Fibroblast of lung (primary cell): ENCODE data around the gene SKIL. TPM values are rescaled to one million over a fixed set of nuclear protein-coding genes. Genes with fewer than 3 reads are reported as not detected.

Experiments used
- DNase-seq, 2 donors: peaks; one replicate each; pipeline versions ENCODE4 v3.0.0 to v3.0.0-alpha.2; 2010; ENCODE audit warnings: low read depth in 2 of 2
- H2AFZ ChIP-seq: 2 replicates; pipeline ENCODE4 v1.5.1; 2012; ENCODE audit warnings: low read length, control low read depth, inconsistent platforms
- H3K27ac ChIP-seq: 2 replicates; pipeline ENCODE4 v1.5.1; 2011; ENCODE audit warnings: low read length, control low read depth; ENCODE audit not compliant: insufficient read depth
- H3K27me3 ChIP-seq: 2 replicates; pipeline ENCODE4 v1.5.1; 2011; ENCODE audit warnings: mild to moderate bottlenecking, low read length; ENCODE audit not compliant: control insufficient read depth, insufficient read depth
- H3K36me3 ChIP-seq: 2 replicates; pipeline ENCODE4 v1.5.1; 2011; ENCODE audit warnings: low read length; ENCODE audit not compliant: control insufficient read depth, insufficient read depth
- H3K4me1 ChIP-seq: 2 replicates; pipeline ENCODE4 v1.5.1; 2011; ENCODE audit warnings: low read length; ENCODE audit not compliant: control insufficient read depth, insufficient read depth; ENCODE audit errors: extremely low read depth
- H3K4me2 ChIP-seq: 2 replicates; pipeline ENCODE4 v1.5.1; 2011; ENCODE audit warnings: low read length, control low read depth; ENCODE audit not compliant: insufficient read depth; ENCODE audit errors: extremely low read depth
- H3K4me3 ChIP-seq, 4 experiments: fragments of 200-600 bp in 1 of 4; sonication (generic) in 1 of 4; replicated peaks in 1 of 4; 2 replicates each; pipeline ENCODE4 v1.5.1; 2011 to 2016; ENCODE audit warnings: low read length in 4 of 4, low read depth in 3 of 4, mild to moderate bottlenecking in 3 of 4, control low read depth in 2 of 4, inconsistent platforms in 1 of 4, mixed read lengths in 1 of 4; ENCODE audit not compliant: insufficient read depth in 1 of 4; ENCODE audit errors: control extremely low read depth in 1 of 4
- H3K79me2 ChIP-seq: 2 replicates; pipeline ENCODE4 v1.5.1; 2012; ENCODE audit warnings: mild to moderate bottlenecking, low read length, inconsistent platforms; ENCODE audit not compliant: control insufficient read depth, insufficient read depth
- H3K9ac ChIP-seq: 2 replicates; pipeline ENCODE4 v1.5.1; 2011; ENCODE audit warnings: mild to moderate bottlenecking, low read length, control low read depth; ENCODE audit not compliant: insufficient read depth
- H3K9me3 ChIP-seq: 2 replicates; pipeline ENCODE4 v1.5.1; 2012; ENCODE audit warnings: low read depth, low read length; ENCODE audit not compliant: control insufficient read depth, insufficient read depth
- H4K20me1 ChIP-seq: 2 replicates; pipeline ENCODE4 v1.5.1; 2011; ENCODE audit warnings: low read length; ENCODE audit not compliant: control insufficient read depth, insufficient read depth; ENCODE audit errors: extremely low read depth
- EZH2 ChIP-seq: IDR thresholded peaks from 2 replicates; pipeline ENCODE4 v1.5.1; 2012; ENCODE audit warnings: low read length, control low read depth, mild to moderate bottlenecking; ENCODE audit errors: missing control alignments
- polyA plus RNA-seq, 2 donors: library from polyadenylated mRNA; depleted of rRNA in 1 of 2; stranded (reverse) in 1 of 2; unstranded in 1 of 2; fragments of >200 nt; gene quantifications; 2 replicates each; pipeline ENCODE4 v1.2.1, GENCODE V29; 2011 to 2012; ENCODE audit warnings: missing spikeins in 1 of 2
- total RNA-seq: library from RNA; depleted of rRNA; stranded (reverse); fragments of >200 nt; gene quantifications from 2 replicates; pipeline ENCODE4 v1.2.1, GENCODE V29; 2014
- TF ChIP-seq, protein P1 (sequence below), 2 donors: IDR thresholded peaks in 1 of 2; conservative IDR thresholded peaks in 1 of 2; 1 replicate in 1 of 2; 2 replicates in 1 of 2; pipeline ENCODE4 v1.5.1; 2011 to 2012; ENCODE audit warnings: low read length in 2 of 2, control low read depth in 1 of 2, inconsistent platforms in 1 of 2, low read depth in 1 of 2, mild to moderate bottlenecking in 1 of 2

The SKIL gene
- total and polyA plus RNA-seq, 2 donors (not counting 1 experiment from before 2014, with no cell fraction given), result 15.3 to 33.4 TPM

DNA sequence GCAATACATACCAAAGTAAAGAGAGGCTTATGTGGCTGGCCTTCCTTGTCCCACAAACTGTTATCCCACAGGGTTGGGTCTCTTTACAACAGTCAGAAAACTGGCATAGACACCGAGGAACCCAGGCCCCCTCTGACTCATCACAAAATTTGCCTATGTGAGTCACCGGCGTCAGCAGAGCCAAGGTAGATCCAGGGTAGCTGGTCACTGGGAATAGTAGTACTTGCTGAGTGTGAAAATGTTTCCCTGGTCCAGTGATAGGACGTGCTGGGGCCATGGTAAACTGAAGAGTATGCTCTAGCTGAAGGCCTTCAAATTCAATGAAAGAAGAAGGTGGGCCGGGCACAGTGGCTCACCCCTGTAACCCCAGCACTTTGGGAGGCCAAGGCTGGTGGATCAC lies 27.1 kb upstream of the SKIL start:
- H2AFZ ChIP-seq, result no peak overlapping the region
- no peak overlapping the region for H3K4me3 ChIP-seq
- TF ChIP-seq EZH2, result no peak
- TF ChIP-seq, protein P1, sequence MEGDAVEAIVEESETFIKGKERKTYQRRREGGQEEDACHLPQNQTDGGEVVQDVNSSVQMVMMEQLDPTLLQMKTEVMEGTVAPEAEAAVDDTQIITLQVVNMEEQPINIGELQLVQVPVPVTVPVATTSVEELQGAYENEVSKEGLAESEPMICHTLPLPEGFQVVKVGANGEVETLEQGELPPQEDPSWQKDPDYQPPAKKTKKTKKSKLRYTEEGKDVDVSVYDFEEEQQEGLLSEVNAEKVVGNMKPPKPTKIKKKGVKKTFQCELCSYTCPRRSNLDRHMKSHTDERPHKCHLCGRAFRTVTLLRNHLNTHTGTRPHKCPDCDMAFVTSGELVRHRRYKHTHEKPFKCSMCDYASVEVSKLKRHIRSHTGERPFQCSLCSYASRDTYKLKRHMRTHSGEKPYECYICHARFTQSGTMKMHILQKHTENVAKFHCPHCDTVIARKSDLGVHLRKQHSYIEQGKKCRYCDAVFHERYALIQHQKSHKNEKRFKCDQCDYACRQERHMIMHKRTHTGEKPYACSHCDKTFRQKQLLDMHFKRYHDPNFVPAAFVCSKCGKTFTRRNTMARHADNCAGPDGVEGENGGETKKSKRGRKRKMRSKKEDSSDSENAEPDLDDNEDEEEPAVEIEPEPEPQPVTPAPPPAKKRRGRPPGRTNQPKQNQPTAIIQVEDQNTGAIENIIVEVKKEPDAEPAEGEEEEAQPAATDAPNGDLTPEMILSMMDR (conservative IDR thresholded peaks at IDR 0.05 in 1 of 2, IDR thresholded peaks at IDR 0.05 in 1 of 2; ENCODE audit: low read depth in 1 of 2, low read length in 2 of 2), result no peak
- H3K27ac ChIP-seq, result no peak overlapping the region
- no peak overlapping the region for H3K9ac ChIP-seq
- no peaks in the 10 kb centered on the region for H3K9me3 ChIP-seq
- no peaks in the 10 kb centered on the region for H3K36me3 ChIP-seq
- peak; percentile 43 to 63 for DNase-seq
- no peaks in the 10 kb centered on the region for H3K79me2 ChIP-seq
- no peaks in the 10 kb centered on the region for H4K20me1 ChIP-seq
- H3K4me2 ChIP-seq, result no peak overlapping the region
- H3K27me3 ChIP-seq, result no peaks in the 10 kb centered on the region
- no peaks in the 10 kb centered on the region for H3K4me1 ChIP-seq

DNA sequence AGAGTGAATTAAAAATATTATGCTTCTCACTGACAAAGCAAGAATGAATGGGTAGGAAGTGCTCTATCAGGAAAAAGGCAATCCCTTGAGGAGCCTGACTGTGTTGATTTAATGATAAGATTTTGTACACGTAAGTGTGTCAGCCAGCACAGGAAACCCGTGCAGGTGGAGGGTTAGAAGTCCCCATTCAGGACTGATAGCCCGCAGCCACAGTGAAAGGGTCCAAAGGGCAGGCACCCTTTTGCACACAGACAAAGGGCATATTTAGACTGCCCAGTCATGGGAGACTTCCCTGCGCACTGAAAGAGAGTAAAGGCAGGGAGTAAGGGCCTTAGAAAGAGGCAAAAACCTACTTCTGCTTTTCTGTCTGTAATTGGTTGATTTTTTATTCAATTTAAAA lies 26.4 kb upstream of the SKIL start:
- Histone ChIP-seq H3K9me3 (no peaks in the 10 kb centered on the region), H4K20me1 (no peaks in the 10 kb centered on the region), H3K9ac (no peak overlapping the region), H3K36me3 (no peaks in the 10 kb centered on the region), H3K79me2 (no peaks in the 10 kb centered on the region), H3K27ac (no peak overlapping the region), H3K4me3 (no peak overlapping the region), H3K27me3 (no peaks in the 10 kb centered on the region), H2AFZ (no peak overlapping the region), H3K4me1 (no peaks in the 10 kb centered on the region), H3K4me2 (no peak overlapping the region)
- TF ChIP-seq, protein P1 (conservative IDR thresholded peaks at IDR 0.05 in 1 of 2, IDR thresholded peaks at IDR 0.05 in 1 of 2; ENCODE audit: low read depth in 1 of 2, low read length in 2 of 2), result no peak
- TF ChIP-seq EZH2, result no peak
- DNase-seq, result peak in 1 of 2 donors; percentile 23

DNA sequence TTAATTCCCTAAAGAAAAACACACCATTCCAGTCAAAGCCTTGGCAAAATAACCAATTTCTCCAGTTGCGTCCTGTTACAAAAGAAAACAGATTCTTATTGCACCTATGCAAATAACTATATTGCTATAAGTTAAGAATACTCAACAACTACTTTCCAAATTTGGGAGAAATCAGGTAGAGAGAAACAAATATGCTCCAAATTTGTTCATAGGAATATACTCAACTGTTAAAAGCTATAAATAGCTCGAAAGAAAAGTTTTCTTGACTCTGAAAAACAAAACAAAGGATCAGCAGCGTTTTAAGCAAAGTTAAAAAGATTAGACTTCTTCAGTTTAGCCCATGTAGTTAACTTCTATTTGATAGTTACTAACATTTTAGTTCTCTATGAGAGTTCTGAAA lies 20.1 kb upstream of the SKIL start:
- Histone ChIP-seq H3K4me3 (no peak overlapping the region), H2AFZ (no peak overlapping the region), H4K20me1 (no peaks in the 10 kb centered on the region), H3K79me2 (no peaks in the 10 kb centered on the region), H3K9ac (no peak overlapping the region), H3K27ac (no peak overlapping the region), H3K27me3 (no peaks in the 10 kb centered on the region), H3K4me2 (no peak overlapping the region), H3K4me1 (no peaks in the 10 kb centered on the region), H3K36me3 (no peaks in the 10 kb centered on the region), H3K9me3 (no peaks in the 10 kb centered on the region)
- DNase-seq, result no peak
- TF ChIP-seq, protein P1 (conservative IDR thresholded peaks at IDR 0.05 in 1 of 2, IDR thresholded peaks at IDR 0.05 in 1 of 2; ENCODE audit: low read depth in 1 of 2, low read length in 2 of 2), result no peak
- no peak for TF ChIP-seq EZH2
